ENCODE data around the gene GRIP2. TPM values are rescaled to one million over a fixed set of nuclear protein-coding genes. Genes with fewer than 3 reads are reported as not detected.

GRIP2 gene
- total RNA-seq, 6 experiments from 2014 or later, result 0.04 to 0.44 (median 0.33) TPM; not detected in 1

GRCh38 chr3:14583548-14584091 is 43.5 kb upstream of the GRIP2 start:
- DNase-seq, result no peak
- Histone ChIP-seq H3K36me3 (no peaks in the 10 kb centered on the region), H3K4me3 (no peak overlapping the region), H3K27me3 (no peaks in the 10 kb centered on the region), H3K9me3 (no peaks in the 10 kb centered on the region), H3K4me1 (peaks cover 0 to 7% (median 0%) of the 10 kb centered on the region in 4 donors), H3K27ac (no peak overlapping the region)
- intact Hi-C loops (cut with DNase I), result no loop called here
- WGBS (ENCODE audit: insufficient coverage, low coverage, low lambda C conversion rate, missing lambda C conversion rate), result 100% methylated on average over 4 of the region's 5 CpGs
- no peak for ATAC-seq
- TF ChIP-seq POLR2A (IDR thresholded peaks at IDR 0.05) (no peak), CTCF (IDR thresholded peaks at IDR 0.05) (no peak)

GRCh38 chr3:14582045-14582410 is 41.9 kb upstream of the GRIP2 start:
- H3K9me3 ChIP-seq, result no peaks in the 10 kb centered on the region
- TF ChIP-seq POLR2A (IDR thresholded peaks at IDR 0.05) (no peak), CTCF (IDR thresholded peaks at IDR 0.05) (no peak)
- H3K36me3 ChIP-seq, result no peaks in the 10 kb centered on the region
- intact Hi-C loops (cut with DNase I), result no loop called here
- 69% methylated on average over 3 of the region's 4 CpGs for WGBS (ENCODE audit: insufficient coverage, low coverage, low lambda C conversion rate, missing lambda C conversion rate)
- no peaks in the 10 kb centered on the region for H3K27me3 ChIP-seq
- no peak overlapping the region for H3K27ac ChIP-seq
- no peaks in the 10 kb centered on the region for H3K4me1 ChIP-seq
- ATAC-seq (no peak), DNase-seq (no peak)
- H3K4me3 ChIP-seq, result no peak overlapping the region

DNA sequence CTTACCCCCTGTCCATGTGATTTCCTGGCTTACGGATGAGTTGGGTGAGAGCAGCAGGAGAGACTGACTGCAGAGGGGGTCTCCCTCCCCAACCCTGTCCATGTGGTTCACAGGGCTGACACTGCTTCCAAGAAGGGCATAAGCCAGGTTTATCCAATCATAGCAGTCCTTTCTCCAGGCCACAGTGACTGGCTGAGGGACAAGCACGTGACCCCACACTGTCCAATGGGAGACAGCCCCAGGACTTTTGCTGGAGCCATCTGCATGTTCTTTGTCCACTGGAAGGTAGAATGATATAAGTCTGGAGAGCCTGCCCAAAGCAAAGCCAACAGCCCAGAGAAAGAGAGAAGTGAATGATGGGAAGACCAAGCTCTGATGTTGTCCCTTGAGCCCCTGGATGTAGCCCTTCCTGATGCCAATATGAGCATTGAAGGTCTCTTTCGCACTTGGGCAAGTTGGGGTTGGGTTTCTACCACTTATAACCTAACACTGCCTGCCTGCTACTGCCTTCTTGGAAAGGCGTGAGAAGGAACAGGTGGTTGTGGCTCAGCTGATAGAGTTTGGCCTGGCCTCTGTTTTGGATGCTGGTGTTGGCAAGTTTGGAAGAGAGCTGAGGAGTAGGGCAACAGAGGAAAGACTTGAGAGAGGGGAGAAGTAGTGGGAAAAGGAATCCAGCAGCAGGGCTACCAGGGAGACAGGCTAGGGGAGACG is 41.3 kb upstream of the GRIP2 start:
- Histone ChIP-seq H3K9me3 (no peaks in the 10 kb centered on the region), H3K27me3 (no peaks in the 10 kb centered on the region), H3K4me3 (no peak overlapping the region), H3K36me3 (no peaks in the 10 kb centered on the region), H3K27ac (no peak overlapping the region), H3K4me1 (no peaks in the 10 kb centered on the region)
- intact Hi-C loops (cut with DNase I), result no loop called here
- ATAC-seq (no peak), DNase-seq (no peak)
- no peak for TF ChIP-seq CTCF (IDR thresholded peaks at IDR 0.05)
- no peak for TF ChIP-seq POLR2A (IDR thresholded peaks at IDR 0.05)
- 96% methylated on average over 3 of the region's 5 CpGs for WGBS (ENCODE audit: insufficient coverage, low coverage, low lambda C conversion rate, missing lambda C conversion rate)

- intact Hi-C loops (cut with DNase I), result no loop called here
- DNase-seq (no peak), ATAC-seq (peak; percentile 38 to 85 (median 78))
- H3K36me3 ChIP-seq, result no peaks in the 10 kb centered on the region
- no peak overlapping the region for H3K27ac ChIP-seq
- no peak overlapping the region for H3K4me3 ChIP-seq
- H3K4me1 ChIP-seq, result no peaks in the 10 kb centered on the region
- no peaks in the 10 kb centered on the region for H3K27me3 ChIP-seq
- no peaks in the 10 kb centered on the region for H3K9me3 ChIP-seq
- WGBS (ENCODE audit: insufficient coverage, low coverage, low lambda C conversion rate, missing lambda C conversion rate), result 45% methylated on average over 2 of the region's 5 CpGs
- TF ChIP-seq CTCF (IDR thresholded peaks at IDR 0.05) (peak; percentile 17 to 47 (median 38)), POLR2A (IDR thresholded peaks at IDR 0.05) (no peak)
Measured at GRCh38 chr3:14577897-14578296, 37.8 kb upstream of the GRIP2 start.
